K562 (cell line): ENCODE measurements around the gene MIDN. TPM values are rescaled to one million over a fixed set of nuclear protein-coding genes. Genes with fewer than 3 reads are reported as not detected.

Experiments
- ETV6 ChIP-seq, 3 experiments: fragments of 150-350 bp in 1 of 3; sonication (generic) in 1 of 3; formaldehyde crosslinking in 1 of 3; IDR thresholded peaks; 2 replicates each; pipeline versions ENCODE4 v1.6.1 to v1.8.0; 2014 to 2022; ENCODE audit warnings: borderline replicate concordance in 2 of 3, low read depth in 2 of 3, antibody characterized with exemption in 1 of 3, low read length in 1 of 3, mild to moderate bottlenecking in 1 of 3, missing genetic modification reagents in 1 of 3
- GABPB1 ChIP-seq: sonication (generic); formaldehyde crosslinking; IDR thresholded peaks from 2 replicates; pipeline ENCODE4 v1.8.0; 2022; ENCODE audit warnings: mild to moderate bottlenecking, missing genetic modification reagents
- MCM5 ChIP-seq: fragments of 450-650 bp; IDR thresholded peaks from 2 replicates; pipeline ENCODE4 v1.6.1; 2016; ENCODE audit warnings: low read depth
- PRPF4 ChIP-seq: fragments of 200-400 bp; formaldehyde crosslinking; IDR thresholded peaks from one replicate; pipeline ENCODE4 v1.6.1; 2017; ENCODE audit warnings: low read length, low read depth, mild to moderate bottlenecking; ENCODE audit not compliant: insufficient read depth, poor library complexity, severe bottlenecking
- SIN3B ChIP-seq: fragments of 450-650 bp; IDR thresholded peaks from 2 replicates; pipeline ENCODE4 v1.6.1; 2017; ENCODE audit warnings: low read depth, mild to moderate bottlenecking, moderate library complexity
- SNRNP70 ChIP-seq: fragments of 200-400 bp; formaldehyde crosslinking; optimal IDR thresholded peaks from 2 replicates; pipeline ENCODE3; 2017; ENCODE audit warnings: low read depth, low read length
- ZNF717 ChIP-seq: fragments of 250-450 bp; sonication (Bioruptor Pico); IDR thresholded peaks from 2 replicates; pipeline ENCODE4 v1.5.0; 2021
- ZNF780A ChIP-seq: fragments of 250-450 bp; sonication (Bioruptor Pico); IDR thresholded peaks from 2 replicates; pipeline ENCODE4 v1.5.0; 2021; ENCODE audit warnings: mild to moderate bottlenecking
- polyA plus RNA-seq, 8 experiments: library from polyadenylated mRNA; depleted of rRNA in 4 of 8; stranded (reverse) in 5 of 8; unstranded in 3 of 8; fragments of >200 nt; fragmentation: Nextera tagmentation in 2 of 8; fragmentation: Illumina TruSeq in 1 of 8; extraction: Ambion mirVana in 2 of 8; extraction: Trizol in 1 of 8; gene quantifications; 2 replicates each; pipeline versions ENCODE4 v1.2.1 to v1.2.3, GENCODE V29; 2011 to 2014; ENCODE audit warnings: inconsistent platforms in 1 of 8, missing spikeins in 1 of 8
- total RNA-seq, 7 experiments: library from RNA; depleted of rRNA in 6 of 7; stranded (reverse); fragments of >200 nt in 6 of 7; fragmentation: Illumina TruSeq in 2 of 7; extraction: Trizol in 2 of 7; gene quantifications; 2 replicates each; pipeline versions ENCODE4 v1.2.1 to v1.2.3, GENCODE V29; 2011 to 2021; ENCODE audit warnings: low replicate concordance in 1 of 7
- TF ChIP-seq, protein P1 (sequence below): fragments of 250-450 bp; sonication (Bioruptor Pico); IDR thresholded peaks from 2 replicates; pipeline ENCODE4 v1.8.0; 2021; ENCODE audit warnings: moderate library complexity, mild to moderate bottlenecking, inconsistent platforms
- TF ChIP-seq, protein P2 (sequence below): sonication (generic); formaldehyde crosslinking; IDR thresholded peaks from 2 replicates; pipeline ENCODE4 v1.8.0; 2023; ENCODE audit warnings: missing genetic modification reagents, mild to moderate bottlenecking, borderline replicate concordance
- TF ChIP-seq, protein P3 (sequence below), 2 experiments: fragments of 450-650 bp; IDR thresholded peaks; 2 replicates each; pipeline ENCODE4 v1.6.1; 2018; ENCODE audit warnings: mild to moderate bottlenecking in 2 of 2, low read depth in 1 of 2; ENCODE audit not compliant: partially characterized antibody in 2 of 2
- TF ChIP-seq, protein P4 (sequence below): fragments of 450-650 bp; conservative IDR thresholded peaks from 2 replicates; pipeline ENCODE4 v1.6.1; 2016; ENCODE audit warnings: missing genetic modification characterization, low read depth, mild to moderate bottlenecking, missing compliant biosample characterization, moderate library complexity

Gene MIDN
- total and polyA plus RNA-seq, 9 of the 15 experiments (the other 6 are each of a cell fraction or from before 2014, with no cell fraction given): 0.17 to 120 (median 10.1) TPM

DNA sequence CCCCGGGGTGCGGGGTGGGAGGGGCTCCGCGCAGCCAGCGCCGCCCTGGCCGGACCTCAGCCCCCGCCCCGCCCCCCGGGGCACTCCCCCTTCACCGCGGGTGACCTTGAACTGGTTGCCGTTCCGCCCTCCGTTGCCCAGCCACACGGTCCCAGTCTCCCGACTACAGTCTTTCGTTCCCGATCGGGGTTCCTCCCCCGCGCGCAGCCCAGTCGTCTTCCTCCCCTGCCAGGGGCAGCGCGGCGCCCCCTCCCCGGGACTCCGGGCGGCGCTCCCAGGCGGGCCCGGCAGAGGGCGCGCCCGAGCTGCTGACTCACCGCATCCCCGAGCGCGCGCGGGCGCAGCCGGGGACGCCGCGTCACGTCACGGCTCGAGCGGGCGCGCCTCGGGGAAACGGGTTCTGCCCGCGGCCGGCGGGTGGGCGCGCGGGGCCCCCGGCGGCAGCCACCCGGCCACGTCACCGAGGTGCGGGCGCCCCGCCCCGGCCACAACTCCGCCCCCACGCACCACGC lies 459 bp downstream of the MIDN start (continued):
- TF ChIP-seq, protein P1, sequence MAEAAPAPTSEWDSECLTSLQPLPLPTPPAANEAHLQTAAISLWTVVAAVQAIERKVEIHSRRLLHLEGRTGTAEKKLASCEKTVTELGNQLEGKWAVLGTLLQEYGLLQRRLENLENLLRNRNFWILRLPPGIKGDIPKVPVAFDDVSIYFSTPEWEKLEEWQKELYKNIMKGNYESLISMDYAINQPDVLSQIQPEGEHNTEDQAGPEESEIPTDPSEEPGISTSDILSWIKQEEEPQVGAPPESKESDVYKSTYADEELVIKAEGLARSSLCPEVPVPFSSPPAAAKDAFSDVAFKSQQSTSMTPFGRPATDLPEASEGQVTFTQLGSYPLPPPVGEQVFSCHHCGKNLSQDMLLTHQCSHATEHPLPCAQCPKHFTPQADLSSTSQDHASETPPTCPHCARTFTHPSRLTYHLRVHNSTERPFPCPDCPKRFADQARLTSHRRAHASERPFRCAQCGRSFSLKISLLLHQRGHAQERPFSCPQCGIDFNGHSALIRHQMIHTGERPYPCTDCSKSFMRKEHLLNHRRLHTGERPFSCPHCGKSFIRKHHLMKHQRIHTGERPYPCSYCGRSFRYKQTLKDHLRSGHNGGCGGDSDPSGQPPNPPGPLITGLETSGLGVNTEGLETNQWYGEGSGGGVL (CRISPR knock-in tag): no peak
- TF ChIP-seq, protein P2, sequence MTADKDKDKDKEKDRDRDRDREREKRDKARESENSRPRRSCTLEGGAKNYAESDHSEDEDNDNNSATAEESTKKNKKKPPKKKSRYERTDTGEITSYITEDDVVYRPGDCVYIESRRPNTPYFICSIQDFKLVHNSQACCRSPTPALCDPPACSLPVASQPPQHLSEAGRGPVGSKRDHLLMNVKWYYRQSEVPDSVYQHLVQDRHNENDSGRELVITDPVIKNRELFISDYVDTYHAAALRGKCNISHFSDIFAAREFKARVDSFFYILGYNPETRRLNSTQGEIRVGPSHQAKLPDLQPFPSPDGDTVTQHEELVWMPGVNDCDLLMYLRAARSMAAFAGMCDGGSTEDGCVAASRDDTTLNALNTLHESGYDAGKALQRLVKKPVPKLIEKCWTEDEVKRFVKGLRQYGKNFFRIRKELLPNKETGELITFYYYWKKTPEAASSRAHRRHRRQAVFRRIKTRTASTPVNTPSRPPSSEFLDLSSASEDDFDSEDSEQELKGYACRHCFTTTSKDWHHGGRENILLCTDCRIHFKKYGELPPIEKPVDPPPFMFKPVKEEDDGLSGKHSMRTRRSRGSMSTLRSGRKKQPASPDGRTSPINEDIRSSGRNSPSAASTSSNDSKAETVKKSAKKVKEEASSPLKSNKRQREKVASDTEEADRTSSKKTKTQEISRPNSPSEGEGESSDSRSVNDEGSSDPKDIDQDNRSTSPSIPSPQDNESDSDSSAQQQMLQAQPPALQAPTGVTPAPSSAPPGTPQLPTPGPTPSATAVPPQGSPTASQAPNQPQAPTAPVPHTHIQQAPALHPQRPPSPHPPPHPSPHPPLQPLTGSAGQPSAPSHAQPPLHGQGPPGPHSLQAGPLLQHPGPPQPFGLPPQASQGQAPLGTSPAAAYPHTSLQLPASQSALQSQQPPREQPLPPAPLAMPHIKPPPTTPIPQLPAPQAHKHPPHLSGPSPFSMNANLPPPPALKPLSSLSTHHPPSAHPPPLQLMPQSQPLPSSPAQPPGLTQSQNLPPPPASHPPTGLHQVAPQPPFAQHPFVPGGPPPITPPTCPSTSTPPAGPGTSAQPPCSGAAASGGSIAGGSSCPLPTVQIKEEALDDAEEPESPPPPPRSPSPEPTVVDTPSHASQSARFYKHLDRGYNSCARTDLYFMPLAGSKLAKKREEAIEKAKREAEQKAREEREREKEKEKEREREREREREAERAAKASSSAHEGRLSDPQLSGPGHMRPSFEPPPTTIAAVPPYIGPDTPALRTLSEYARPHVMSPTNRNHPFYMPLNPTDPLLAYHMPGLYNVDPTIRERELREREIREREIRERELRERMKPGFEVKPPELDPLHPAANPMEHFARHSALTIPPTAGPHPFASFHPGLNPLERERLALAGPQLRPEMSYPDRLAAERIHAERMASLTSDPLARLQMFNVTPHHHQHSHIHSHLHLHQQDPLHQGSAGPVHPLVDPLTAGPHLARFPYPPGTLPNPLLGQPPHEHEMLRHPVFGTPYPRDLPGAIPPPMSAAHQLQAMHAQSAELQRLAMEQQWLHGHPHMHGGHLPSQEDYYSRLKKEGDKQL (CRISPR knock-in tag): no peak
- TF ChIP-seq PRPF4 (no peak), ETV6 (IDR thresholded peaks at IDR 0.05; ENCODE audit: borderline replicate concordance in 1 of 2, low read depth in 2 of 2, low read length in 1 of 2) (no peak), ETV6 (CRISPR knock-in tag; IDR thresholded peaks at IDR 0.05; ENCODE audit: borderline replicate concordance) (no peak), SIN3B (peak; percentile 54), ZNF780A (CRISPR knock-in tag) (no peak), ZNF717 (CRISPR knock-in tag) (no peak), MCM5 (no peak), SNRNP70 (no peak), GABPB1 (CRISPR knock-in tag) (peak; percentile 3; the same call in 1 of the 2 replicates)
- TF ChIP-seq, protein P3, sequence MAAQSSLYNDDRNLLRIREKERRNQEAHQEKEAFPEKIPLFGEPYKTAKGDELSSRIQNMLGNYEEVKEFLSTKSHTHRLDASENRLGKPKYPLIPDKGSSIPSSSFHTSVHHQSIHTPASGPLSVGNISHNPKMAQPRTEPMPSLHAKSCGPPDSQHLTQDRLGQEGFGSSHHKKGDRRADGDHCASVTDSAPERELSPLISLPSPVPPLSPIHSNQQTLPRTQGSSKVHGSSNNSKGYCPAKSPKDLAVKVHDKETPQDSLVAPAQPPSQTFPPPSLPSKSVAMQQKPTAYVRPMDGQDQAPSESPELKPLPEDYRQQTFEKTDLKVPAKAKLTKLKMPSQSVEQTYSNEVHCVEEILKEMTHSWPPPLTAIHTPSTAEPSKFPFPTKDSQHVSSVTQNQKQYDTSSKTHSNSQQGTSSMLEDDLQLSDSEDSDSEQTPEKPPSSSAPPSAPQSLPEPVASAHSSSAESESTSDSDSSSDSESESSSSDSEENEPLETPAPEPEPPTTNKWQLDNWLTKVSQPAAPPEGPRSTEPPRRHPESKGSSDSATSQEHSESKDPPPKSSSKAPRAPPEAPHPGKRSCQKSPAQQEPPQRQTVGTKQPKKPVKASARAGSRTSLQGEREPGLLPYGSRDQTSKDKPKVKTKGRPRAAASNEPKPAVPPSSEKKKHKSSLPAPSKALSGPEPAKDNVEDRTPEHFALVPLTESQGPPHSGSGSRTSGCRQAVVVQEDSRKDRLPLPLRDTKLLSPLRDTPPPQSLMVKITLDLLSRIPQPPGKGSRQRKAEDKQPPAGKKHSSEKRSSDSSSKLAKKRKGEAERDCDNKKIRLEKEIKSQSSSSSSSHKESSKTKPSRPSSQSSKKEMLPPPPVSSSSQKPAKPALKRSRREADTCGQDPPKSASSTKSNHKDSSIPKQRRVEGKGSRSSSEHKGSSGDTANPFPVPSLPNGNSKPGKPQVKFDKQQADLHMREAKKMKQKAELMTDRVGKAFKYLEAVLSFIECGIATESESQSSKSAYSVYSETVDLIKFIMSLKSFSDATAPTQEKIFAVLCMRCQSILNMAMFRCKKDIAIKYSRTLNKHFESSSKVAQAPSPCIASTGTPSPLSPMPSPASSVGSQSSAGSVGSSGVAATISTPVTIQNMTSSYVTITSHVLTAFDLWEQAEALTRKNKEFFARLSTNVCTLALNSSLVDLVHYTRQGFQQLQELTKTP (IDR thresholded peaks at IDR 0.05; ENCODE audit: low read depth in 1 of 2, partially characterized antibody in 2 of 2): no peak
- TF ChIP-seq, protein P4, sequence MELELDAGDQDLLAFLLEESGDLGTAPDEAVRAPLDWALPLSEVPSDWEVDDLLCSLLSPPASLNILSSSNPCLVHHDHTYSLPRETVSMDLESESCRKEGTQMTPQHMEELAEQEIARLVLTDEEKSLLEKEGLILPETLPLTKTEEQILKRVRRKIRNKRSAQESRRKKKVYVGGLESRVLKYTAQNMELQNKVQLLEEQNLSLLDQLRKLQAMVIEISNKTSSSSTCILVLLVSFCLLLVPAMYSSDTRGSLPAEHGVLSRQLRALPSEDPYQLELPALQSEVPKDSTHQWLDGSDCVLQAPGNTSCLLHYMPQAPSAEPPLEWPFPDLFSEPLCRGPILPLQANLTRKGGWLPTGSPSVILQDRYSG (tag): no peak
